Vagina (tissue), 2 donors: ENCODE data around the gene SYT2.

Experiments used
- POLR2A ChIP-seq, 2 donors: fragments of 450-650 bp; IDR thresholded peaks; one replicate each; pipeline ENCODE4 v1.6.1; 2017; ENCODE audit warnings: antibody characterized with exemption in 2 of 2, mild to moderate bottlenecking in 2 of 2, moderate library complexity in 2 of 2
- TF ChIP-seq, protein P1 (sequence below), 3 experiments: fragments of 450-650 bp in 2 of 3; fragments of 200-600 bp in 1 of 3; sonication (generic) in 1 of 3; IDR thresholded peaks; one replicate each; pipeline ENCODE4 v1.5.1; 2017 to 2019; ENCODE audit warnings: antibody characterized with exemption in 3 of 3, mild to moderate bottlenecking in 2 of 3, moderate library complexity in 2 of 3

- TF ChIP-seq, protein P1, sequence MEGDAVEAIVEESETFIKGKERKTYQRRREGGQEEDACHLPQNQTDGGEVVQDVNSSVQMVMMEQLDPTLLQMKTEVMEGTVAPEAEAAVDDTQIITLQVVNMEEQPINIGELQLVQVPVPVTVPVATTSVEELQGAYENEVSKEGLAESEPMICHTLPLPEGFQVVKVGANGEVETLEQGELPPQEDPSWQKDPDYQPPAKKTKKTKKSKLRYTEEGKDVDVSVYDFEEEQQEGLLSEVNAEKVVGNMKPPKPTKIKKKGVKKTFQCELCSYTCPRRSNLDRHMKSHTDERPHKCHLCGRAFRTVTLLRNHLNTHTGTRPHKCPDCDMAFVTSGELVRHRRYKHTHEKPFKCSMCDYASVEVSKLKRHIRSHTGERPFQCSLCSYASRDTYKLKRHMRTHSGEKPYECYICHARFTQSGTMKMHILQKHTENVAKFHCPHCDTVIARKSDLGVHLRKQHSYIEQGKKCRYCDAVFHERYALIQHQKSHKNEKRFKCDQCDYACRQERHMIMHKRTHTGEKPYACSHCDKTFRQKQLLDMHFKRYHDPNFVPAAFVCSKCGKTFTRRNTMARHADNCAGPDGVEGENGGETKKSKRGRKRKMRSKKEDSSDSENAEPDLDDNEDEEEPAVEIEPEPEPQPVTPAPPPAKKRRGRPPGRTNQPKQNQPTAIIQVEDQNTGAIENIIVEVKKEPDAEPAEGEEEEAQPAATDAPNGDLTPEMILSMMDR (IDR thresholded peaks at IDR 0.05): no peak
- no peak for TF ChIP-seq POLR2A (IDR thresholded peaks at IDR 0.05)
Measured at GRCh38 chr1:202567738-202568137, 142.5 kb downstream of the SYT2 start.
